Measurements from ENCODE around the gene TMEM115.

DNA sequence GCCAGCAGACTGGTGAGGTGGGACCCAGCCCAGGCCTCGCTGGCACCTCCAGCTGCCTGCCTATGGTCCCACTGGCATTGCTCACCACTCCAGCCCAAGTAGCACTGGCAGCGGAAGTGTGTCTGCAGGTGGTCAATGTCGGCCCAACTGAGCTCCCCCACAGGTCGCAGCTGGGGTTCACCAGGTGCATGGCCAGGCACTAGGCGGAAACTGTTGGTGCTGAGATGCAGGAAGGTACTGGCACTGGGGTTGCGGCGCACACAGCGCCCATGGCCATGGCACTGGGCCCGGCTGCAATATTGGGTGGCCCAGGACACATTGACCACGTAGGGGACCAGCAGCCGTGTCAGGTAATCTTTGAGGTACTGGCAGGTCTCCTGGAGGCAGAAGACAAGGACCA lies 41.2 kb downstream of the TMEM115 start:
- TF ChIP-seq CTCF (IDR thresholded peaks at IDR 0.05) (no peak), POLR2A (IDR thresholded peaks at IDR 0.05) (no peak)

Data from prostate gland (tissue), 2 donors.